ENCODE data around the gene NAV2. TPM values are rescaled to one million over a fixed set of nuclear protein-coding genes. Genes with fewer than 3 reads are reported as not detected.

The NAV2 gene
- total RNA-seq, 1 experiment from 2014 or later = 23.3 TPM

DNA sequence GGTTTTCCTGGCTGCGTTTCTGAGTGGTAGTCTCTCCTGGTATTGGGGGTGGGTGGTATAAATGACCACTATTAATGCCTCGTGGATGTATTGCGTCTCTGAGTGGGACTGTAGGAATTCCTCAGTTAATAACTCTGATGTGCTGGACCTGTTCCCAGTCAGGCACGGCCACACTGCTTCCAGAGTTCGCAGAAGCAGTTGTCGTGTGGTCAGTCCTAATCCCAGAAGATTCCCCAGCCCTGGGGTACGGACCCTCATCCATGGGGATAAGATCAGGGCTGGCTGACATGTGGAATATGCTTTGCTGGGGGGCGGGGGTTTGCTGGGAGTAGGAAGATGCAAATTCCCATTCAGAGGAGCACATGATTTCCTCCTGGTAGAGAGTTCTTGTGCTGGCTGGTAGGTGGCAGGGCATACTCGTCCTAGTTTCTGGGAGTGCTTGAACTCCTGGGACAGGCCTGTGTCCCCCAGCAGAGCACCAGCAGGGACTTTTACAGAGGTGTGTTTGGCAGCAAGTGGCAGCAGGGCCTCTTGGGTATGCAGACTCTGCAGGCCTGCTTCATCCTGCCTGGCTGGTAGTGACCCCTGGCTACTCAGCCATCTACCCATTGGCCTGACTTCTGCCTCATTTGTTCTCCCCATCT, 157.4 kb downstream of the NAV2 start:
- Histone ChIP-seq H3K4me3 (no peak overlapping the region), H3F3A (ENCODE audit: insufficient read depth, low read depth) (no peaks in the 10 kb centered on the region), H4K20me1 (ENCODE audit: insufficient read depth) (no peaks in the 10 kb centered on the region), H3K36me3 (ENCODE audit: low read depth) (no peaks in the 10 kb centered on the region), H3K79me2 (ENCODE audit: low read depth) (no peaks in the 10 kb centered on the region), H3K4me1 (replicated peaks; ENCODE audit: insufficient read depth) (no peaks in the 10 kb centered on the region), H2AFZ (no peak overlapping the region), H3K4me2 (no peak overlapping the region), H3K27me3 (ENCODE audit: insufficient read depth, low read depth) (no peaks in the 10 kb centered on the region), H3K27ac (no peak overlapping the region), H3K9me3 (ENCODE audit: insufficient read depth, low read depth) (no peaks in the 10 kb centered on the region), H3K9me2 (ENCODE audit: insufficient read depth) (no peaks in the 10 kb centered on the region)
- CTCF ChIA-PET = no interaction called here
- no TSS peak for BruUV-seq (replicated peaks)
- POLR2A ChIA-PET (ENCODE audit: unreplicated experiment) = no interaction called here
- TF ChIP-seq, protein P1, sequence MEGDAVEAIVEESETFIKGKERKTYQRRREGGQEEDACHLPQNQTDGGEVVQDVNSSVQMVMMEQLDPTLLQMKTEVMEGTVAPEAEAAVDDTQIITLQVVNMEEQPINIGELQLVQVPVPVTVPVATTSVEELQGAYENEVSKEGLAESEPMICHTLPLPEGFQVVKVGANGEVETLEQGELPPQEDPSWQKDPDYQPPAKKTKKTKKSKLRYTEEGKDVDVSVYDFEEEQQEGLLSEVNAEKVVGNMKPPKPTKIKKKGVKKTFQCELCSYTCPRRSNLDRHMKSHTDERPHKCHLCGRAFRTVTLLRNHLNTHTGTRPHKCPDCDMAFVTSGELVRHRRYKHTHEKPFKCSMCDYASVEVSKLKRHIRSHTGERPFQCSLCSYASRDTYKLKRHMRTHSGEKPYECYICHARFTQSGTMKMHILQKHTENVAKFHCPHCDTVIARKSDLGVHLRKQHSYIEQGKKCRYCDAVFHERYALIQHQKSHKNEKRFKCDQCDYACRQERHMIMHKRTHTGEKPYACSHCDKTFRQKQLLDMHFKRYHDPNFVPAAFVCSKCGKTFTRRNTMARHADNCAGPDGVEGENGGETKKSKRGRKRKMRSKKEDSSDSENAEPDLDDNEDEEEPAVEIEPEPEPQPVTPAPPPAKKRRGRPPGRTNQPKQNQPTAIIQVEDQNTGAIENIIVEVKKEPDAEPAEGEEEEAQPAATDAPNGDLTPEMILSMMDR (conservative IDR thresholded peaks at IDR 0.05) = no peak
- no peak for TF ChIP-seq EZH2 (IDR thresholded peaks at IDR 0.05; ENCODE audit: low read depth)
- DNase-seq = no peak
- intact Hi-C loops (cut with micrococcal nuclease; ENCODE audit: unreplicated experiment) = no loop called here

- TF ChIP-seq, protein P1 (conservative IDR thresholded peaks at IDR 0.05) = no peak
- no peak for TF ChIP-seq EZH2 (IDR thresholded peaks at IDR 0.05; ENCODE audit: low read depth)
- intact Hi-C loops (cut with micrococcal nuclease; ENCODE audit: unreplicated experiment) = no loop called here
These were observed 158.9 kb downstream of the NAV2 start for GRCh38 chr11:19871531-19871930.

DNA sequence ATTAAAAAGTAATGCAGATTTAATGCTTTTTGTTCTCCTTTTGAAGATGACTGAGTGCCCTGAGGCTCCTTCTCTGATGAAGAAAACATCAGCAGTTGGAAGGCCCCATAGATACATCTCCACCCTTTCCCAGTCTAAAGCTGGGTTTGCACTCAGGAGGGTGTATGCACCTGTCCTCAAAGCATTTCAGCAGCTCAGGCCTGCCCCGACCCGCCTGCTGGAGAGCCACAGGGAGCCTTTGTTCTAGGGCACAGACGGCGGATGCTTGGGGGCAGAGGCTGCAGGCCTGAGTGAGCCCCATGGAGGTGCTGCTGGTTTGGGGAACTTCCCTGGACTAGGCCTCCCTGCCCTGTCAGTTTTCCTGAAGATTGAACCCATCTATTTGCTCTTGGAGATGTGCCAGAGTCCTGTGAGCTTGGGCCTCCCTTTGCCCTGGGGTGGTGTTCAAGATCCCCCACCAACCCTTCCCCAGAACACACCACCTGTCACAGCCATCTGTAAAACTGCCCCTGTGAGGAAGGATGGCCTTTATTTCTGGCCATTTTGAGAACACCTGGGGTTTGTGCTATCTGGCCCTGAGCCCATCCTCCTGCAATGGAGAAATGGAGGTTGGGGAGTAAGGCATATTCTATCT, 160.0 kb downstream of the NAV2 start:
- Histone ChIP-seq H4K20me1 (ENCODE audit: insufficient read depth) (no peaks in the 10 kb centered on the region), H3K4me1 (replicated peaks; ENCODE audit: insufficient read depth) (no peaks in the 10 kb centered on the region), H3K27ac (no peak overlapping the region), H3K9me3 (ENCODE audit: insufficient read depth, low read depth) (no peaks in the 10 kb centered on the region), H3K9me2 (ENCODE audit: insufficient read depth) (no peaks in the 10 kb centered on the region), H2AFZ (no peak overlapping the region), H3K27me3 (ENCODE audit: insufficient read depth, low read depth) (no peaks in the 10 kb centered on the region), H3K79me2 (ENCODE audit: low read depth) (no peaks in the 10 kb centered on the region), H3K36me3 (ENCODE audit: low read depth) (no peaks in the 10 kb centered on the region), H3K4me3 (no peak overlapping the region), H3F3A (ENCODE audit: insufficient read depth, low read depth) (no peaks in the 10 kb centered on the region), H3K4me2 (no peak overlapping the region)
- BruUV-seq (replicated peaks) = no TSS peak
- intact Hi-C loops (cut with micrococcal nuclease; ENCODE audit: unreplicated experiment) = no loop called here
- TF ChIP-seq, protein P1 (conservative IDR thresholded peaks at IDR 0.05) = no peak
- TF ChIP-seq EZH2 (IDR thresholded peaks at IDR 0.05; ENCODE audit: low read depth) = no peak
- ChIA-PET CTCF (no interaction called here), POLR2A (ENCODE audit: unreplicated experiment) (no interaction called here)
- DNase-seq = no peak

More at GRCh38 chr11:19871531-19871930, 158.9 kb downstream of the NAV2 start:
- ChIA-PET CTCF (no interaction called here), POLR2A (ENCODE audit: unreplicated experiment) (interaction anchor here (0.7 kb wide), 1 partner anchor 24 kb away, joined by 3 read pairs; no protein-coding TSS in a partner anchor)
- H3K4me3 ChIP-seq = no peak overlapping the region
- no peaks in the 10 kb centered on the region for H4K20me1 ChIP-seq (ENCODE audit: insufficient read depth)
- no peaks in the 10 kb centered on the region for H3K4me1 ChIP-seq (replicated peaks; ENCODE audit: insufficient read depth)
- H2AFZ ChIP-seq = no peak overlapping the region
- no peaks in the 10 kb centered on the region for H3F3A ChIP-seq (ENCODE audit: insufficient read depth, low read depth)
- no peaks in the 10 kb centered on the region for H3K27me3 ChIP-seq (ENCODE audit: insufficient read depth, low read depth)
- H3K9me2 ChIP-seq (ENCODE audit: insufficient read depth) = no peaks in the 10 kb centered on the region
- no peaks in the 10 kb centered on the region for H3K9me3 ChIP-seq (ENCODE audit: insufficient read depth, low read depth)
- no peak overlapping the region for H3K27ac ChIP-seq
- no TSS peak for BruUV-seq (replicated peaks)
- no peak overlapping the region for H3K4me2 ChIP-seq
- no peaks in the 10 kb centered on the region for H3K36me3 ChIP-seq (ENCODE audit: low read depth)
- H3K79me2 ChIP-seq (ENCODE audit: low read depth) = no peaks in the 10 kb centered on the region
- no peak for DNase-seq

Measured in PC-9 (cell line).